ENCODE measurements around the gene POLR1D.

GRCh38 chr13:27636589-27637288 is 15.0 kb downstream of the POLR1D start:
- TF ChIP-seq EP300 (IDR thresholded peaks at IDR 0.05) = no peak
- TF ChIP-seq CTCF (IDR thresholded peaks at IDR 0.05) = no peak
- TF ChIP-seq POLR2A (IDR thresholded peaks at IDR 0.05) = no peak
